HepG2 (cell line): ENCODE measurements around the gene IKZF3. TPM values are rescaled to one million over a fixed set of nuclear protein-coding genes. Genes with fewer than 3 reads are reported as not detected.

Experiments
- AHR ChIP-seq: IDR thresholded peaks from 2 replicates; pipeline ENCODE4 v1.6.1; 2018; ENCODE audit warnings: missing genetic modification reagents, missing compliant biosample characterization
- ARNT2 ChIP-seq: sonication (generic); formaldehyde crosslinking; IDR thresholded peaks from 2 replicates; pipeline ENCODE4 v1.8.0; 2022; ENCODE audit warnings: mild to moderate bottlenecking, low read depth, missing genetic modification reagents, moderate library complexity
- ESRRA ChIP-seq: sonication (generic); formaldehyde crosslinking; IDR thresholded peaks from 2 replicates; pipeline ENCODE4 v1.5.1; 2020; ENCODE audit warnings: mild to moderate bottlenecking, low read depth, missing genetic modification reagents
- ETS1 ChIP-seq: sonication (generic); formaldehyde crosslinking; IDR thresholded peaks from 2 replicates; pipeline ENCODE4 v1.4.0; 2020; ENCODE audit warnings: missing genetic modification reagents
- MTF2 ChIP-seq: sonication (generic); formaldehyde crosslinking; IDR thresholded peaks from 2 replicates; pipeline ENCODE4 v1.5.0; 2020; ENCODE audit warnings: missing genetic modification reagents, borderline replicate concordance
- NR2C2 ChIP-seq: sonication (generic); formaldehyde crosslinking; IDR thresholded peaks from 2 replicates; pipeline ENCODE4 v1.4.0; 2020; ENCODE audit warnings: missing genetic modification reagents, mild to moderate bottlenecking, moderate library complexity, borderline replicate concordance
- PCBP1 ChIP-seq: fragments of 200-400 bp; formaldehyde crosslinking; IDR thresholded peaks from 2 replicates; pipeline ENCODE4 v1.6.1; 2017; ENCODE audit warnings: mild to moderate bottlenecking, low read depth, low read length, borderline replicate concordance
- RBAK ChIP-seq: sonication (generic); formaldehyde crosslinking; IDR thresholded peaks from 2 replicates; pipeline ENCODE4 v1.5.1; 2020; ENCODE audit warnings: mild to moderate bottlenecking, missing genetic modification reagents
- SMARCC2 ChIP-seq: fragments of 450-650 bp; IDR thresholded peaks from 2 replicates; pipeline ENCODE4 v1.6.1; 2017; ENCODE audit warnings: antibody characterized with exemption, mild to moderate bottlenecking
- SOX13 ChIP-seq, 3 experiments: fragments of 450-650 bp in 1 of 3; sonication (generic) in 1 of 3; formaldehyde crosslinking in 1 of 3; IDR thresholded peaks in 2 of 3; conservative IDR thresholded peaks in 1 of 3; 2 replicates each; pipeline versions ENCODE4 v1.5.0 to v1.6.1; 2016 to 2020; ENCODE audit warnings: antibody characterized with exemption in 1 of 3, mild to moderate bottlenecking in 1 of 3, missing compliant biosample characterization in 1 of 3, missing genetic modification reagents in 1 of 3, moderate library complexity in 1 of 3
- SOX6 ChIP-seq, 2 experiments: fragments of 450-650 bp in 1 of 2; sonication (generic) in 1 of 2; formaldehyde crosslinking in 1 of 2; IDR thresholded peaks; 2 replicates each; pipeline versions ENCODE4 v1.4.0 to v1.6.1; 2017 to 2020; ENCODE audit warnings: antibody characterized with exemption in 1 of 2, mild to moderate bottlenecking in 1 of 2, missing genetic modification reagents in 1 of 2
- ZBTB8A ChIP-seq: sonication (generic); formaldehyde crosslinking; IDR thresholded peaks from 2 replicates; pipeline ENCODE4 v1.4.0; 2020; ENCODE audit warnings: mild to moderate bottlenecking, low read depth, missing genetic modification reagents, borderline replicate concordance
- ZC3H4 ChIP-seq: sonication (generic); formaldehyde crosslinking; IDR thresholded peaks from 2 replicates; pipeline ENCODE4 v1.4.0; 2020; ENCODE audit warnings: missing genetic modification reagents, borderline replicate concordance
- ZFX ChIP-seq: sonication (generic); formaldehyde crosslinking; IDR thresholded peaks from 2 replicates; pipeline ENCODE4 v1.4.0; 2020; ENCODE audit warnings: mild to moderate bottlenecking, low read depth, missing genetic modification reagents, moderate library complexity
- ZNF12 ChIP-seq: sonication (generic); formaldehyde crosslinking; IDR thresholded peaks from 2 replicates; pipeline ENCODE4 v1.5.0; 2020; ENCODE audit warnings: missing genetic modification reagents
- ZNF441 ChIP-seq: sonication (generic); formaldehyde crosslinking; IDR thresholded peaks from 2 replicates; pipeline ENCODE4 v1.7.0; 2021; ENCODE audit warnings: missing genetic modification reagents, borderline replicate concordance
- ZNF446 ChIP-seq: sonication (generic); formaldehyde crosslinking; IDR thresholded peaks from 2 replicates; pipeline ENCODE4 v1.5.0; 2020; ENCODE audit warnings: mild to moderate bottlenecking, missing genetic modification reagents
- ZNF547 ChIP-seq: sonication (generic); formaldehyde crosslinking; IDR thresholded peaks from 2 replicates; pipeline ENCODE4 v1.5.1; 2020; ENCODE audit warnings: mild to moderate bottlenecking, missing genetic modification reagents
- ZNF558 ChIP-seq: sonication (generic); formaldehyde crosslinking; IDR thresholded peaks from 2 replicates; pipeline ENCODE4 v1.9.0; 2022; ENCODE audit warnings: mild to moderate bottlenecking, missing genetic modification reagents, borderline replicate concordance
- ZNF572 ChIP-seq: sonication (generic); formaldehyde crosslinking; IDR thresholded peaks from 2 replicates; pipeline ENCODE4 v1.5.1; 2020; ENCODE audit warnings: mild to moderate bottlenecking, missing genetic modification reagents
- ZNF652 ChIP-seq: IDR thresholded peaks from 2 replicates; pipeline ENCODE4 v1.6.1; 2016; ENCODE audit warnings: low read depth, borderline replicate concordance
- ZNF709 ChIP-seq: sonication (generic); formaldehyde crosslinking; IDR thresholded peaks from 2 replicates; pipeline ENCODE4 v1.5.0; 2020; ENCODE audit warnings: mild to moderate bottlenecking, missing genetic modification reagents
- polyA plus RNA-seq, 8 experiments: library from polyadenylated mRNA; depleted of rRNA in 3 of 8; stranded (reverse) in 7 of 8; unstranded in 1 of 8; fragments of >200 nt; fragmentation: Illumina TruSeq in 4 of 8; extraction: Trizol in 4 of 8; gene quantifications; 2 replicates each; pipeline versions ENCODE4 v1.2.1 to v1.2.3, GENCODE V29; 2011 to 2016; ENCODE audit warnings: low read depth in 4 of 8, missing spikeins in 1 of 8, mixed read lengths in 1 of 8; ENCODE audit not compliant: insufficient read depth in 1 of 8
- total RNA-seq, 5 experiments: library from RNA; depleted of rRNA; stranded (reverse); fragments of >200 nt; fragmentation: Illumina TruSeq; extraction: Trizol; gene quantifications; 2 replicates each; pipeline ENCODE4 v1.2.3, GENCODE V29; 2016; ENCODE audit warnings: low read depth in 1 of 5
- TF ChIP-seq, protein P1 (sequence below): IDR thresholded peaks from 2 replicates; pipeline ENCODE4 v1.6.1; 2016
- TF ChIP-seq, protein P2 (sequence below): sonication (generic); formaldehyde crosslinking; IDR thresholded peaks from 2 replicates; pipeline ENCODE4 v1.4.0; 2020; ENCODE audit warnings: low read depth, mild to moderate bottlenecking, missing genetic modification reagents

Gene IKZF3
- total and polyA plus RNA-seq, 2 of the 13 experiments (the other 11 are each of a cell fraction or from before 2014, with no cell fraction given) = not detected

GRCh38 chr17:39740357-39741111, 123.6 kb downstream of the IKZF3 start (continued):
- TF ChIP-seq, protein P1, sequence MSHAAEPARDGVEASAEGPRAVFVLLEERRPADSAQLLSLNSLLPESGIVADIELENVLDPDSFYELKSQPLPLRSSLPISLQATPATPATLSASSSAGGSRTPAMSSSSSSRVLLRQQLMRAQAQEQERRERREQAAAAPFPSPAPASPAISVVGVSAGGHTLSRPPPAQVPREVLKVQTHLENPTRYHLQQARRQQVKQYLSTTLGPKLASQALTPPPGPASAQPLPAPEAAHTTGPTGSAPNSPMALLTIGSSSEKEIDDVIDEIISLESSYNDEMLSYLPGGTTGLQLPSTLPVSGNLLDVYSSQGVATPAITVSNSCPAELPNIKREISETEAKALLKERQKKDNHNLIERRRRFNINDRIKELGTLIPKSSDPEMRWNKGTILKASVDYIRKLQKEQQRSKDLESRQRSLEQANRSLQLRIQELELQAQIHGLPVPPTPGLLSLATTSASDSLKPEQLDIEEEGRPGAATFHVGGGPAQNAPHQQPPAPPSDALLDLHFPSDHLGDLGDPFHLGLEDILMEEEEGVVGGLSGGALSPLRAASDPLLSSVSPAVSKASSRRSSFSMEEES = peak; percentile 77
- TF ChIP-seq AHR (CRISPR knock-in tag) (no peak), ZNF652 (CRISPR knock-in tag) (no peak), ZNF572 (CRISPR knock-in tag) (no peak), NR2C2 (CRISPR knock-in tag) (no peak), SOX13 (IDR thresholded peaks at IDR 0.05) (0 out of 2 replicates have a peak, but pooled peaks have one; percentile 20), SOX13 (CRISPR knock-in tag; conservative IDR thresholded peaks at IDR 0.05 in 1 of 2, IDR thresholded peaks at IDR 0.05 in 1 of 2) (peak in 1 of 2 experiments; percentile 69; a peak in 2 of 4 replicates), MTF2 (no peak), RBAK (0 out of 2 replicates have a peak, but pooled peaks have one; percentile 52), SMARCC2 (no peak), PCBP1 (peak; percentile 62; the same call in 1 of the 2 replicates), ZNF547 (CRISPR knock-in tag) (no peak), ZNF709 (peak; percentile 78; the same call in 1 of the 2 replicates), ZNF12 (CRISPR knock-in tag) (no peak), ZNF558 (CRISPR knock-in tag) (peak; percentile 45; the same call in 1 of the 2 replicates), ESRRA (CRISPR knock-in tag) (no peak), ZFX (CRISPR knock-in tag) (peak; percentile 85), ETS1 (CRISPR knock-in tag) (peak; percentile 47; the same call in 1 of the 2 replicates), ARNT2 (CRISPR knock-in tag) (peak; percentile 43; the same call in 1 of the 2 replicates), SOX6 (IDR thresholded peaks at IDR 0.05) (no peak), SOX6 (CRISPR knock-in tag; IDR thresholded peaks at IDR 0.05) (no peak), ZBTB8A (CRISPR knock-in tag) (no peak), ZNF446 (CRISPR knock-in tag) (peak; percentile 63; the same call in 1 of the 2 replicates), ZNF441 (CRISPR knock-in tag) (no peak), ZC3H4 (CRISPR knock-in tag) (no peak; the same call in 1 of the 2 replicates)
- TF ChIP-seq, protein P2, sequence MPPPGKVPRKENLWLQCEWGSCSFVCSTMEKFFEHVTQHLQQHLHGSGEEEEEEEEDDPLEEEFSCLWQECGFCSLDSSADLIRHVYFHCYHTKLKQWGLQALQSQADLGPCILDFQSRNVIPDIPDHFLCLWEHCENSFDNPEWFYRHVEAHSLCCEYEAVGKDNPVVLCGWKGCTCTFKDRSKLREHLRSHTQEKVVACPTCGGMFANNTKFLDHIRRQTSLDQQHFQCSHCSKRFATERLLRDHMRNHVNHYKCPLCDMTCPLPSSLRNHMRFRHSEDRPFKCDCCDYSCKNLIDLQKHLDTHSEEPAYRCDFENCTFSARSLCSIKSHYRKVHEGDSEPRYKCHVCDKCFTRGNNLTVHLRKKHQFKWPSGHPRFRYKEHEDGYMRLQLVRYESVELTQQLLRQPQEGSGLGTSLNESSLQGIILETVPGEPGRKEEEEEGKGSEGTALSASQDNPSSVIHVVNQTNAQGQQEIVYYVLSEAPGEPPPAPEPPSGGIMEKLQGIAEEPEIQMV (CRISPR knock-in tag) = no peak
